Natural killer cell treated with Interleukin-12 subunit alpha and Interleukin-12 subunit beta and Interleukin-15 and Interleukin-18, amount 100 ng/mL, for 72 hours (primary cell): Measurements from ENCODE around the gene SOAT1. TPM values are rescaled to one million over a fixed set of nuclear protein-coding genes. Genes with fewer than 3 reads are reported as not detected.
"Not testable (repeated sequence)": the region's sequence is repeated elsewhere in the genome, so short reads cannot be mapped to it uniquely, and the experiment has no call there.

Source experiments
- ATAC-seq, 2 donors: fragments of 150-1000 bp; cut with Tn5 transposase in 1 of 2; sonication (Bioruptor Pico), chemical (Tn5 transposase) in 1 of 2; 2 replicates each; pipeline ENCODE4 v1.10.0; 2021
- DNase-seq: peaks from one replicate; pipeline ENCODE4 v3.0.0; 2022; ENCODE audit warnings: low spot score
- H3K27ac Mint-ChIP-seq, 2 donors: 1 replicate in 1 of 2; 2 replicates in 1 of 2; pipeline ENCODE4 v1.8.0; 2022; ENCODE audit warnings: mixed read lengths in 2 of 2, mild to moderate bottlenecking in 1 of 2, moderate library complexity in 1 of 2
- H3K27me3 Mint-ChIP-seq, 2 donors: 1 replicate in 1 of 2; 2 replicates in 1 of 2; pipeline ENCODE4 v1.8.0; 2022; ENCODE audit warnings: mixed read lengths in 2 of 2
- H3K36me3 Mint-ChIP-seq: one replicate; pipeline ENCODE4 v1.8.0; 2022; ENCODE audit warnings: mixed read lengths
- H3K4me1 Mint-ChIP-seq, 2 donors: 1 replicate in 1 of 2; 2 replicates in 1 of 2; pipeline ENCODE4 v1.8.0; 2022; ENCODE audit warnings: low read depth in 2 of 2, mixed read lengths in 2 of 2, mild to moderate bottlenecking in 1 of 2
- H3K4me3 Mint-ChIP-seq: one replicate; pipeline ENCODE4 v1.8.0; 2022; ENCODE audit warnings: mixed read lengths
- H3K9me3 Mint-ChIP-seq: 2 replicates; pipeline ENCODE4 v1.8.0; 2022; ENCODE audit warnings: mixed read lengths
- total RNA-seq, 2 donors: library from RNA; stranded (reverse); gene quantifications; one replicate each; pipeline ENCODE4 v1.2.3, GENCODE V29; 2022

SOAT1 gene
- total RNA-seq, 2 donors from 2014 or later = 52.9 to 78.3 TPM

- DNase-seq (no peak), ATAC-seq (no peak)
- Mint-ChIP-seq H3K27me3 (no peaks in the 10 kb centered on the region), H3K4me3 (no peak overlapping the region), H3K36me3 (peaks cover 31% of the 10 kb centered on the region), H3K27ac (peak overlapping the region in 1 of 2 donors; percentile 27), H3K4me1 (peaks cover 0 to 2% of the 10 kb centered on the region in 2 donors), H3K9me3 (no peaks in the 10 kb centered on the region)
These were observed 49.3 kb downstream of the SOAT1 start for GRCh38 chr1:179342740-179343404.

GRCh38 chr1:179351281-179351680, 57.7 kb downstream of the SOAT1 start:
- peaks cover 9% of the 10 kb centered on the region in 2 donors for H3K4me1 Mint-ChIP-seq
- no peaks in the 10 kb centered on the region for H3K27me3 Mint-ChIP-seq
- H3K4me3 Mint-ChIP-seq = no peak overlapping the region
- H3K9me3 Mint-ChIP-seq = no peaks in the 10 kb centered on the region
- H3K36me3 Mint-ChIP-seq = peaks cover 15% of the 10 kb centered on the region
- DNase-seq = no peak
- H3K27ac Mint-ChIP-seq = no peak overlapping the region
- ATAC-seq = no peak

- H3K27me3 Mint-ChIP-seq = no peaks in the 10 kb centered on the region
- DNase-seq = no peak
- H3K36me3 Mint-ChIP-seq = peaks cover 15% of the 10 kb centered on the region
- no peak for ATAC-seq
- no peaks in the 10 kb centered on the region for H3K9me3 Mint-ChIP-seq
- H3K27ac Mint-ChIP-seq = peak overlapping the region in 1 of 2 donors; percentile 43
- no peak overlapping the region for H3K4me3 Mint-ChIP-seq
- H3K4me1 Mint-ChIP-seq = peaks cover 9 to 11% of the 10 kb centered on the region in 2 donors
These were observed 58.6 kb downstream of the SOAT1 start for GRCh38 chr1:179352236-179352635.

- no peaks in the 10 kb centered on the region for H3K9me3 Mint-ChIP-seq
- H3K4me3 Mint-ChIP-seq = no peak overlapping the region
- H3K27me3 Mint-ChIP-seq = no peaks in the 10 kb centered on the region
- DNase-seq (no peak), ATAC-seq (no peak)
- peaks cover 9 to 11% of the 10 kb centered on the region in 2 donors for H3K4me1 Mint-ChIP-seq
- H3K27ac Mint-ChIP-seq = no peak overlapping the region
- peaks cover 10% of the 10 kb centered on the region for H3K36me3 Mint-ChIP-seq
These were observed 59.9 kb downstream of the SOAT1 start for GRCh38 chr1:179353546-179353945.

- not testable (repeated sequence) for H3K9me3 Mint-ChIP-seq, H3K36me3 Mint-ChIP-seq, H3K27ac Mint-ChIP-seq, H3K4me3 Mint-ChIP-seq, ATAC-seq, DNase-seq, H3K27me3 Mint-ChIP-seq
- peaks cover 9 to 14% of the 10 kb centered on the region in 2 donors for H3K4me1 Mint-ChIP-seq
These were observed 68.0 kb downstream of the SOAT1 start for GRCh38 chr1:179361631-179362030.

- H3K27me3 Mint-ChIP-seq = peaks cover 0 to 5% of the 10 kb centered on the region in 2 donors
- no peaks in the 10 kb centered on the region for H3K9me3 Mint-ChIP-seq
- peak within 1 kb of the TSS; percentile 99 for H3K27ac Mint-ChIP-seq
- H3K36me3 Mint-ChIP-seq = no peaks in the 10 kb centered on the region
- peak within 1 kb of the TSS; percentile 98 for H3K4me3 Mint-ChIP-seq
- peaks cover 9 to 15% of the 10 kb centered on the region in 2 donors for H3K4me1 Mint-ChIP-seq
- peak; percentile 95 to 96 for ATAC-seq
- peak; percentile 92 for DNase-seq
These were observed 71.9 kb downstream of the SOAT1 start, which contains the start of gene AXDND1 for GRCh38 chr1:179365342-179366092. Gene AXDND1 (plus strand): TSS chr1:179365971. CDS start chr1:179366510, 539 bp downstream.

- no peak for ATAC-seq
- no peak for DNase-seq
- peaks cover 9 to 15% of the 10 kb centered on the region in 2 donors for H3K4me1 Mint-ChIP-seq
- peak overlapping the region; percentile 99 for H3K27ac Mint-ChIP-seq
- H3K36me3 Mint-ChIP-seq = no peaks in the 10 kb centered on the region
- H3K9me3 Mint-ChIP-seq = no peaks in the 10 kb centered on the region
- H3K4me3 Mint-ChIP-seq = peak overlapping the region; percentile 98
- H3K27me3 Mint-ChIP-seq = peaks cover under 1 to 5% of the 10 kb centered on the region in 2 donors
These were observed 72.7 kb downstream of the SOAT1 start for GRCh38 chr1:179366093-179366800.

- peaks cover 9 to 15% of the 10 kb centered on the region in 2 donors for H3K4me1 Mint-ChIP-seq
- no peak overlapping the region for H3K27ac Mint-ChIP-seq
- no peak for ATAC-seq
- no peaks in the 10 kb centered on the region for H3K36me3 Mint-ChIP-seq
- no peak overlapping the region for H3K4me3 Mint-ChIP-seq
- DNase-seq = no peak
- H3K9me3 Mint-ChIP-seq = no peaks in the 10 kb centered on the region
- peaks cover 11 to 12% of the 10 kb centered on the region in 2 donors for H3K27me3 Mint-ChIP-seq
These were observed 76.2 kb downstream of the SOAT1 start for GRCh38 chr1:179369751-179370341.

- no peak overlapping the region for H3K4me3 Mint-ChIP-seq
- H3K9me3 Mint-ChIP-seq = no peaks in the 10 kb centered on the region
- ATAC-seq (no peak), DNase-seq (no peak)
- H3K27me3 Mint-ChIP-seq = peaks cover 11 to 12% of the 10 kb centered on the region in 2 donors
- no peaks in the 10 kb centered on the region for H3K36me3 Mint-ChIP-seq
- no peak overlapping the region for H3K27ac Mint-ChIP-seq
- peaks cover 0 to 3% of the 10 kb centered on the region in 2 donors for H3K4me1 Mint-ChIP-seq
These were observed 78.6 kb downstream of the SOAT1 start for GRCh38 chr1:179372160-179372559.

GRCh38 chr1:179376223-179376622, 82.6 kb downstream of the SOAT1 start:
- Mint-ChIP-seq H3K9me3 (no peaks in the 10 kb centered on the region), H3K4me3 (no peak overlapping the region), H3K36me3 (no peaks in the 10 kb centered on the region), H3K4me1 (no peaks in the 10 kb centered on the region), H3K27ac (no peak overlapping the region), H3K27me3 (peaks cover 6 to 11% of the 10 kb centered on the region in 2 donors)
- no peak for ATAC-seq
- no peak for DNase-seq

- no peaks in the 10 kb centered on the region for H3K4me1 Mint-ChIP-seq
- ATAC-seq (no peak), DNase-seq (no peak)
- H3K27me3 Mint-ChIP-seq = no peaks in the 10 kb centered on the region
- no peaks in the 10 kb centered on the region for H3K36me3 Mint-ChIP-seq
- H3K27ac Mint-ChIP-seq = no peak overlapping the region
- no peak overlapping the region for H3K4me3 Mint-ChIP-seq
- H3K9me3 Mint-ChIP-seq = no peaks in the 10 kb centered on the region
These were observed 86.7 kb downstream of the SOAT1 start for GRCh38 chr1:179380299-179380698.

GRCh38 chr1:179384027-179384426, 90.4 kb downstream of the SOAT1 start:
- DNase-seq (no peak), ATAC-seq (no peak)
- H3K27ac Mint-ChIP-seq = no peak overlapping the region
- H3K27me3 Mint-ChIP-seq = peaks cover 4 to 6% of the 10 kb centered on the region in 2 donors
- H3K4me1 Mint-ChIP-seq = no peaks in the 10 kb centered on the region
- H3K36me3 Mint-ChIP-seq = no peaks in the 10 kb centered on the region
- no peak overlapping the region for H3K4me3 Mint-ChIP-seq
- H3K9me3 Mint-ChIP-seq = no peaks in the 10 kb centered on the region

- H3K4me1 Mint-ChIP-seq = no peaks in the 10 kb centered on the region
- H3K27me3 Mint-ChIP-seq = peaks cover 4 to 6% of the 10 kb centered on the region in 2 donors
- H3K9me3 Mint-ChIP-seq = no peaks in the 10 kb centered on the region
- H3K36me3 Mint-ChIP-seq = no peaks in the 10 kb centered on the region
- H3K4me3 Mint-ChIP-seq = no peak overlapping the region
- ATAC-seq (no peak), DNase-seq (no peak)
- H3K27ac Mint-ChIP-seq = no peak overlapping the region
These were observed 91.9 kb downstream of the SOAT1 start for GRCh38 chr1:179385510-179385909.
